ENCODE measurements around the gene PLEKHM3.

DNA sequence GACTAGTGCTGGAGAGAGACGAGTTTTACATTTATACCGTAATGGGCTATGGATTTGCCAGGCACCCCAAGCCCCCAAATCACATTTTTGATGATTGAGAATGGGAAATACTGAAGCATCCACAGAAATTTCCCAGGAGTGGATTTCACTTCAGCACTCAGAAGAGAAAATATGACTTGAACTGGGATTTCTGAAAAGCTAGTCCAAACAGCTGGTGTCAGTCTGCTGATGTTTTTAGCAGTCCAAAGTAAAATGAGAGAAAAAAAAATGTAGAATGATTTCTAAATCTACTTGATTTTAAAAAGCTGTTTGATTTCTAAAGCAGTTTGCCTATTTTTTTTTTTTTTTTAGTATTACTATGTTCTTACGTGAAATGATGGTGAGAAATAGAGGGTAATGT lies 105.0 kb downstream of the PLEKHM3 start:
- no peak for TF ChIP-seq GATA2 (IDR thresholded peaks at IDR 0.05; ENCODE audit: low read depth, low read length)
- no peak for TF ChIP-seq GATA3 (IDR thresholded peaks at IDR 0.05; ENCODE audit: low read depth, low read length)
